HepG2 (cell line): ENCODE data around the gene PYCR2. TPM values are rescaled to one million over a fixed set of nuclear protein-coding genes. Genes with fewer than 3 reads are reported as not detected.

Experiments used
- DDIT3 ChIP-seq: sonication (generic); formaldehyde crosslinking; IDR thresholded peaks from 2 replicates; pipeline ENCODE4 v1.4.0; 2020; ENCODE audit warnings: mild to moderate bottlenecking, missing genetic modification reagents
- EHMT2 ChIP-seq: fragments of 200-600 bp; sonication (generic); IDR thresholded peaks from 2 replicates; pipeline ENCODE4 v1.7.0; 2017; ENCODE audit warnings: antibody characterized with exemption, low read depth, low read length, borderline replicate concordance
- FUBP1 ChIP-seq: sonication (generic); formaldehyde crosslinking; IDR thresholded peaks from 2 replicates; pipeline ENCODE4 v1.5.1; 2020; ENCODE audit warnings: missing genetic modification reagents, mild to moderate bottlenecking, borderline replicate concordance
- ISX ChIP-seq: sonication (generic); formaldehyde crosslinking; conservative IDR thresholded peaks from 2 replicates; pipeline ENCODE4 v1.5.0; 2020; ENCODE audit warnings: missing genetic modification reagents
- RARG ChIP-seq: sonication (generic); formaldehyde crosslinking; IDR thresholded peaks from 2 replicates; pipeline ENCODE4 v1.4.0; 2020; ENCODE audit warnings: low read depth, mild to moderate bottlenecking, missing genetic modification reagents
- SRSF1 ChIP-seq: fragments of 200-400 bp; formaldehyde crosslinking; optimal IDR thresholded peaks from 2 replicates; pipeline ENCODE3; 2017; ENCODE audit warnings: mild to moderate bottlenecking, low read depth, low read length, moderate library complexity
- ZBTB21 ChIP-seq: sonication (generic); formaldehyde crosslinking; IDR thresholded peaks from 2 replicates; pipeline ENCODE4 v1.4.0; 2020; ENCODE audit warnings: missing genetic modification reagents
- ZNF468 ChIP-seq: sonication (generic); formaldehyde crosslinking; IDR thresholded peaks from 2 replicates; pipeline ENCODE4 v1.8.0; 2022; ENCODE audit warnings: mild to moderate bottlenecking, moderate library complexity, missing genetic modification reagents
- ZNF557 ChIP-seq: sonication (generic); formaldehyde crosslinking; IDR thresholded peaks from 2 replicates; pipeline ENCODE4 v1.4.0; 2020; ENCODE audit warnings: missing genetic modification reagents
- polyA plus RNA-seq, 8 experiments: library from polyadenylated mRNA; depleted of rRNA in 3 of 8; stranded (reverse) in 7 of 8; unstranded in 1 of 8; fragments of >200 nt; fragmentation: Illumina TruSeq in 4 of 8; extraction: Trizol in 4 of 8; gene quantifications; 2 replicates each; pipeline versions ENCODE4 v1.2.1 to v1.2.3, GENCODE V29; 2011 to 2016; ENCODE audit warnings: low read depth in 4 of 8, missing spikeins in 1 of 8, mixed read lengths in 1 of 8; ENCODE audit not compliant: insufficient read depth in 1 of 8
- total RNA-seq, 5 experiments: library from RNA; depleted of rRNA; stranded (reverse); fragments of >200 nt; fragmentation: Illumina TruSeq; extraction: Trizol; gene quantifications; 2 replicates each; pipeline ENCODE4 v1.2.3, GENCODE V29; 2016; ENCODE audit warnings: low read depth in 1 of 5
- TF ChIP-seq, protein P1 (sequence below): sonication (generic); formaldehyde crosslinking; IDR thresholded peaks from 2 replicates; pipeline ENCODE4 v1.4.0; 2020; ENCODE audit warnings: mild to moderate bottlenecking, missing genetic modification reagents
- TF ChIP-seq, protein P2 (sequence below): sonication (generic); formaldehyde crosslinking; IDR thresholded peaks from 2 replicates; pipeline ENCODE4 v1.4.0; 2020; ENCODE audit warnings: mild to moderate bottlenecking, missing genetic modification reagents

PYCR2 gene
- total and polyA plus RNA-seq, 2 of the 13 experiments (the other 11 are each of a cell fraction or from before 2014, with no cell fraction given) = 47.2 to 47.8 TPM

GRCh38 chr1:225923692-225924555, at the start of gene PYCR2 (continued):
- TF ChIP-seq, protein P1, sequence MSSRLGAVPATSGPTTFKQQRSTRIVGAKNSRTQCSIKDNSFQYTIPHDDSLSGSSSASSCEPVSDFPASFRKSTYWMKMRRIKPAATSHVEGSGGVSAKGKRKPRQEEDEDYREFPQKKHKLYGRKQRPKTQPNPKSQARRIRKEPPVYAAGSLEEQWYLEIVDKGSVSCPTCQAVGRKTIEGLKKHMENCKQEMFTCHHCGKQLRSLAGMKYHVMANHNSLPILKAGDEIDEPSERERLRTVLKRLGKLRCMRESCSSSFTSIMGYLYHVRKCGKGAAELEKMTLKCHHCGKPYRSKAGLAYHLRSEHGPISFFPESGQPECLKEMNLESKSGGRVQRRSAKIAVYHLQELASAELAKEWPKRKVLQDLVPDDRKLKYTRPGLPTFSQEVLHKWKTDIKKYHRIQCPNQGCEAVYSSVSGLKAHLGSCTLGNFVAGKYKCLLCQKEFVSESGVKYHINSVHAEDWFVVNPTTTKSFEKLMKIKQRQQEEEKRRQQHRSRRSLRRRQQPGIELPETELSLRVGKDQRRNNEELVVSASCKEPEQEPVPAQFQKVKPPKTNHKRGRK (CRISPR knock-in tag) = no peak
- TF ChIP-seq ISX (no peak), EHMT2 (no peak), ZNF468 (CRISPR knock-in tag) (no peak; the same call in 1 of the 2 replicates), ZBTB21 (CRISPR knock-in tag) (no peak), SRSF1 (no peak), RARG (CRISPR knock-in tag) (no peak), FUBP1 (CRISPR knock-in tag) (no peak), DDIT3 (CRISPR knock-in tag) (no peak), ZNF557 (0 out of 2 replicates have a peak, but pooled peaks have one; percentile 22)
- TF ChIP-seq, protein P2, sequence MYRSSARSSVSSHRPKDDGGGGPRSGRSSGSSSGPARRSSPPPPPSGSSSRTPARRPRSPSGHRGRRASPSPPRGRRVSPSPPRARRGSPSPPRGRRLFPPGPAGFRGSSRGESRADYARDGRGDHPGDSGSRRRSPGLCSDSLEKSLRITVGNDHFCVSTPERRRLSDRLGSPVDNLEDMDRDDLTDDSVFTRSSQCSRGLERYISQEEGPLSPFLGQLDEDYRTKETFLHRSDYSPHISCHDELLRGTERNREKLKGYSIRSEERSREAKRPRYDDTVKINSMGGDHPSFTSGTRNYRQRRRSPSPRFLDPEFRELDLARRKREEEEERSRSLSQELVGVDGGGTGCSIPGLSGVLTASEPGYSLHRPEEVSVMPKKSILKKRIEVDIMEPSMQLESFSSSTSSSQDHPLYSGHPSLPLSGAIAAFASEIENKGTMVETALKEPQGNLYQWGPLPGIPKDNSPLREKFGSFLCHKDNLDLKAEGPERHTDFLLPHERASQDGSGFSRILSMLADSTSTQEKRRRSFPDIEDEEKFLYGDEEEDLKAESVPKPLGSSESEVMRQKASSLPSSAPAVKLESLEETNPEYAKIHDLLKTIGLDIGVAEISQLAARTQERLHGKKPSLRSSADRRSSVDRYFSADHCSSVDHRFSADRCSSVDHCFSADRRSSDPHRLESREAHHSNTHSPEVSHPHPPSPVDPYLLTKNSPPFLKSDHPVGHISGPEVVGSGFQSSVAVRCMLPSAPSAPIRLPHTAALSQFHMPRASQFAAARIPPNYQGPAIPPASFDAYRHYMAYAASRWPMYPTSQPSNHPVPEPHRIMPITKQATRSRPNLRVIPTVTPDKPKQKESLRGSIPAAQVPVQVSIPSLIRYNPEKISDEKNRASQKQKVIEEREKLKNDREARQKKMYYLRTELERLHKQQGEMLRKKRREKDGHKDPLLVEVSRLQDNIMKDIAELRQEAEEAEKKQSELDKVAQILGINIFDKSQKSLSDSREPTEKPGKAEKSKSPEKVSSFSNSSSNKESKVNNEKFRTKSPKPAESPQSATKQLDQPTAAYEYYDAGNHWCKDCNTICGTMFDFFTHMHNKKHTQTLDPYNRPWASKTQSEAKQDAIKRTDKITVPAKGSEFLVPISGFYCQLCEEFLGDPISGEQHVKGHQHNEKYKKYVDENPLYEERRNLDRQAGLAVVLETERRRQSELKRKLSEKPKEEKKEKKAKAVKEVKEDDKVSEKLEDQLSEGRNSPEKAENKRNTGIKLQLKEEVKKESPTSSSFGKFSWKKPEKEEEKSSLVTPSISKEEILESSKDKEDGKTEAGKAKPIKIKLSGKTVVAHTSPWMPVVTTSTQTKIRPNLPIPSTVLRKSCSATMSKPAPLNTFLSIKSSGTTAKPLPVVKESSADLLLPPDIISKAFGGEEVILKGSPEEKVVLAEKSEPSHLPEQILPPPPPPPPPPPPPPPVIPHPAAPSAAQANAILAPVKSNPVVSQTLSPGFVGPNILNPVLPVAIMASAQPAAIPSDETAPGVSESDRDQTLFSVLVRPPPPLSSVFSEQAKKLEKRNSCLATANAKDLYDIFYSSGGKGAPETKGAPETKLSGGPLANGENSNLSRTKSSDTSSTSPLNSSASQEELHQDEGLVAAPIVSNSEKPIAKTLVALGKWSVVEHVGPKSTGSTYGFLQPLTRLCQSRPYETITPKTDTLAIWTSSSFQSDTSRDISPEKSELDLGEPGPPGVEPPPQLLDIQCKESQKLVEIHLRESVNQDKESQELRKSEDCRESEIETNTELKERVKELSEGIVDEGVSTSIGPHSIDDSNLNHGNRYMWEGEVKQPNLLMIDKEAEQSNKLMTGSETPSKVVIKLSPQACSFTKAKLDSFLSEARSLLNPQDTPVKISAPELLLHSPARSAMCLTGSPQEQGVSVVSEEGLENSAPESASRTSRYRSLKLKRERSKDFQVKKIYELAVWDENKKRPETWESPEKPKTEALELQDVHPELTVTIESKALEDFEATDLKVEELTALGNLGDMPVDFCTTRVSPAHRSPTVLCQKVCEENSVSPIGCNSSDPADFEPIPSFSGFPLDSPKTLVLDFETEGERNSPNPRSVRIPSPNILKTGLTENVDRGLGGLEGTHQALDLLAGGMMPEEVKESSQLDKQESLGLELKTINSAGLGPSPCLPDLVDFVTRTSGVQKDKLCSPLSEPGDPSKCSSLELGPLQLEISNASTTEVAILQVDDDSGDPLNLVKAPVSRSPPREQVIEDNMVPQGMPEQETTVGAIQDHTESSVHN = peak; percentile 34; the same call in 1 of the 2 replicates
